ENCODE results near the gene DBP.

DBP gene

DNA sequence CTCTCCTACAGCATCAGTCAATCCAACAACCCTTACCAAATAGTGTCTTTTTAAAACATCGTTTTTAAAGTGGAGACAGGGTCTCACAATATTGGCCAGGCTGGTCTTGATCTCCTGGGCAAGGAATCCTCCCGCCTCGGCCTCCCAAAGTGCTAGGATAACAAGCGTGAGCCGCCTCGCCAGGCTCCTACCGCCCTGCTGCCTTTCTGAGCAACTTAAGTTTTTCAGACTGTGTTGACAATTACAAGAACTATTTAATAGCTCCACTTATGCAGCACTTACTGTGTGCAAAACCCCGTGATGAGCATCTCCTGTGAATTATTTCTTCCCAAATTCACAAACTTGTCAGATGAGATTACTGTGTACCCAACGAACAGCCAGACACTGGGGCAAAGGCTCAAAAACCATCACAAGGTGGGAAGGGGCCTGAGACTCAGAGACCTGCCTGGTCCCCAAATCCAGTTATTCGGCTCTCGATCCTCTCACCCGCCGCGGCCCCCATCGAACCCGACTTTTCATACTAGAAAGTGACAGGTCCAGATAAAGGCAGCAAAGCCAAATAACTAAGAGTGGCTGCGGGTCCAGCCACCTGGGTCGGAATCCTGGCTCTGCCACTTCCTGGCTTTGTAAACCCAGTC is 18.8 kb downstream of the DBP start:
- TF ChIP-seq CTCF (IDR thresholded peaks at IDR 0.05), result no peak

- TF ChIP-seq CTCF (IDR thresholded peaks at IDR 0.05), result 0 out of 2 replicates have a peak, but pooled peaks have one; percentile 7
Measured at GRCh38 chr19:48617146-48617937, 19.8 kb downstream of the DBP start.

GRCh38 chr19:48616491-48617056 is 20.6 kb downstream of the DBP start:
- no peak for TF ChIP-seq CTCF (IDR thresholded peaks at IDR 0.05)

DNA sequence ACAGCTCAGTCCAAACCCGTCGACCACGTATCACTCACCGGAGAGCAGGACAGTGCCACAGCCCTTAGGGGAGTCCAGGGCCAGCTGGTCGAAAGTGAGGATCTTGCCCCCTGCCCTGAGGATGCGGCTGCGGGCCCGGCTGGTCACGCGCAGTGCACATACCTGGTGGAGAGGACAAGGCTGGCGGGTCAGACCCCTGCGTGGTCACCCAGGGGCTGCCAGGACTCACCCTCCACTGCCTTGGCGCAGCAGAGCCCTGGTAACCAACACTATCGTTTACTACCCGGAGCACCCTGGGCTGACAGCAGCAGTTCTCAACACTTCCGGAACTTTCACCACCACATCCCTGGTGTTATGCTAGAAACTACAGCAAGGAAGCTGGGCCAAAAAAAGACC is 21.1 kb downstream of the DBP start:
- TF ChIP-seq CTCF (IDR thresholded peaks at IDR 0.05), result no peak

GRCh38 chr19:48615231-48616040 is 21.7 kb downstream of the DBP start:
- TF ChIP-seq CTCF (IDR thresholded peaks at IDR 0.05), result no peak

DNA sequence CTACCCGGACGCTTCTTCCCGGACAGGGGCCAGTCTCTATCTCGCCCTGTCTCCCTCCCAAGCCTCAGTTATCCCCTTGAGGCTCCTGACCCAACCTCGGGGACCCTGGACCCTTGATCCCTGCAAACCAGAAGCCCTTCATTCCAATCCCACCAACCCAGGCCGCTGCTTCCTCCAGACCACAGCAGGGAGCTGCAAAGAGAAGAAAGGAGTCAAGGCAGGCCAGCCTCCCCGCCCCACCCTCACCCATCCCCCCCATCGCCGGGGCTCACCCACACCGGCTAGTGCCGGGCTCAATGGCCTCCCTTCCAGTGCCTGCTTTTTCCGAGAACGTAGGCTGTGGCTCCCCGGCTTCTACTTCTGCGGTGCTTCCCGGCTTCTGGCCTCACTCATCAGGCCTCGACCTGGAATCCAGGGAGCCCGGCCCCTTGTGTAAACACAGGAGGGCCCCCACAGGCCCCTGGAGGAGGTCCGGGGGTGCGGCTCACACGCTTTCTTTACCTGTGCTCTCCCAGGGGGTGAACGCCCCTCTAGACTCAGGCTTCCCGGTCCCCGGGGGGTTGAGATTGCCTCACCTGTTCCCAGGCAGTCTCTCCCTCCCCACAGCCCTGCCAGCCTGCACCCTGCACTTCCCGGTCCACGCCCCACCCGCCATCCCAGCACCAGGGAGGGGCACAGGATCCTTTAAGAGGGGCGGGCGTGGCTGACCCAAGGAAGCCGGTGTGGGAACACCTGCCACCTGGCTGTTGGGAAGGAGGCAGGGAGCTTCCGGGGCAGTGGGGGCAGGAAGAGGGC is 22.5 kb downstream of the DBP start, which contains the start of gene FAM83E:
TSS of gene FAM83E (minus strand) at position 641 of the 795 bp plus-strand sequence. CDS start 1,704 bp downstream, outside the sequence.
- TF ChIP-seq CTCF (IDR thresholded peaks at IDR 0.05), result no peak

All from LNCAP (cell line).